GM21576 (cell line): ENCODE data around the gene C22orf42.
"Not testable (repeated sequence)": the region's sequence is repeated elsewhere in the genome, so short reads cannot be mapped to it uniquely, and the experiment has no call there.

Experiments used
- ATAC-seq: cut with Tn5 transposase; IDR thresholded peaks from one replicate; pipeline ENCODE4 v1.9.1; 2021; ENCODE audit warnings: mild to moderate bottlenecking, moderate library complexity; ENCODE audit not compliant: unreplicated experiment

Gene C22orf42

GRCh38 chr22:32191021-32191420 is 31.9 kb upstream of the C22orf42 start:
- not testable (repeated sequence) for ATAC-seq

DNA sequence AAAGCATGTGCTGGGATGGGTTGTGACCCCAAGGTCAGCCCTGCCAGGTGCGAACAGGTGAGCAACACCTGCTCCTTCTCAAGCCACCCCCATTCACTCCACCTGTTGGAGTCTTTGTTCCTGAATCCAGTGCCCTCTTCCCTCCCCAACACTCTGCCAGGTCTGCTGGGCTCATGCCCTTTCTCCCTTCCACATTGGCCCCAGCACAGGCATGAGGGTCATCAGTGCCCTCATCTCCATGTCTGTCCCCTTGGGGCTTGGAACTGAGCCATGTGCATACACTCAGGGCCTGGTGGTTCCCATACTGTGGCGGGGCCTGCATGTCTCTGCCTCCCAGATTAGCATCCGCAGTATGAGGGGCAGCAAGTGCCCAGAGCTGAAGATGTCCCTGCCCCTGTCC is 26.7 kb upstream of the C22orf42 start:
- no peak for ATAC-seq

GRCh38 chr22:32183625-32184024 is 24.5 kb upstream of the C22orf42 start:
- ATAC-seq: no peak

- ATAC-seq: no peak
Measured at GRCh38 chr22:32181043-32181442, 21.9 kb upstream of the C22orf42 start.

DNA sequence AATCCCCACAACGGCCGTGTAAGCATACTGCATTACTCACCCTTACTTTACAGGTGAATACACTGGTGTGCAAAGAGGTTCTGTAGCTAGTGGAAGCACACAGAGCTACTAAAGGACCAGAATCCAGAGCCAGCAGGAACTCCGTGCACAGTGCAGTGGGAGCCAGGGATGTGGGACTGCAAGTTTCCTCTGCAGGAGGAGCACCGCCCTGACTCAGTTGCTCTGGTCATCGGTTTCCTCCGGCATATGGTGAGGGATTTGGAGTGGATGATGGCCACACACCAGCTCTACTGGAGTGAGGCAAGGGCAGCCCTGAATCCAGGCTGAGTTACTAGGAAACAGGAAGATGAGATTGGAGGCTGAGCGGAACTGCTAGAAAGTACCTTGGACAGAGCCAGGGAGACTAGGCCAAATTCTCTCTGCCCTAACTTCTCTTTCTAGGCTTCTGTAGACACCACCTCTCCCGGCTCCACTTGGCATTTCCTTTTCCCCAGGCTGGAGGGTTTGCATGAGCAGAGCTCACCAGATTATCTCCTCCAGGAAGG is 18.2 kb upstream of the C22orf42 start:
- ATAC-seq: no peak

DNA sequence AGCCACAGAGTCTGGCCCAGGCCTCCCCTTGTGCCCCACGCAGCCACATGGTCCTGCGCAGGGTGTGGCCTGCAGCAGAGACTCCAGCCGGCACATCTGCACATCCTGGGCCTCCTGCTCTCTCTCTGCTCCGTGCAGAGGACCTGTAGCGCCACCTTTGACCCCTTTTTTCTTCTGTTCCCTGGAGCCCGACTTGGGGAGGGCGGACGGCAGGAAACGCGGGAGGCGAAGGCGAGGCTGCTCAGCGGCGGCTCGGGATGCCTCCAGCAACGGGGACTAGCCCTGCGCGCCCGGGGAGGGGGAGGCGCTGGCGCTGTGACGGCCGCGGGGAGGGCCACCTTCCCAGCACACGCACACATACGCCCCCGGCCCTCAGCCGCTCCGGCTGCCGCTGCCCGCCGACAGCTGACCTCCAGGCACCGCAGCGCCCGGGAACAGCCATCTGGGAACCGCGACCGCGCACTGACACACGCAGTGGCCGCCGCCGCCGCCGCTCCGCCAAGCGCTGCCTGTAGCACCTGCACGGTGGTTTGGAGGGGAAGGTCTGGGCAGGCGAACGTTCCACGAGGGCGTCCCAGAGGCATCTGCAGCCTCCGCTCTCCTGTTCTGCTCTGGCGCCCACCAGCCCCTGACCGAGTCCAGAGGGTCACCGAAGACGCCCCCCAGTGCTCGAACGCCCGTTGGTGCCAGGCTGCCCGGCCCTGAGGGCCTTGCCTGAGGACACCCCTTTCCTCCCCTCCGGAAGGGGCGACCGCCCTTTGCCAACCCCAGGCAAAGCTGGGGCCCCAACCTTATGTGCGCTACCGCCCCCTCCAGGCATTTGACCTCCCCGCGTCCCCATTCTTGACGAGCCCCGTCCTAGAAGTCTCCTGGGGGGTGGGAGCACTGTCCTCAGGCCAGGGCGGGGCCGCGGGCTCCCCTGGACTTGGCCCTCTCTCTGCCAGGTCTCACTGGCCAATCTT is 16.9 kb upstream of the C22orf42 start:
- no peak for ATAC-seq

GRCh38 chr22:32175115-32175514 is 16.0 kb upstream of the C22orf42 start:
- no peak for ATAC-seq

DNA sequence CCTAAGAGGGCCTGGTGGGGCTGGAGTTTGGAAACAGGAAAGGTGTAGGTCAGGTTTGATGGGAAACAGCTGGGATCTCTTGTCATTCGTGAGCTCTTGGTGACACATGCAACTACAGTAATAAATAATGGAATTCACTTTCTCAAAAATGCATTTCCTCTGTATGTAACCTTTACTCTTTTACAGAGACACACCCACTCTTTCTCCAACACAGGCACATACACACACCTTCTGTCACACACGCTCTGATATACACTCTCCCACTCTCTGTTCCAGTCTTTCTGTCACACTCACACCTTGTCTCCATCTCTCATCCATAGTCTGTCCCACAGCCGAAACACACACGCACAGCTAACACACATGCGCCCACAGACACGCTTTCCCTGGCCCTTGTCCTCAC is 6.6 kb upstream of the C22orf42 start:
- ATAC-seq: no peak

- ATAC-seq: no peak
Measured at GRCh38 chr22:32164075-32164860, 5.2 kb upstream of the C22orf42 start.

- not testable (repeated sequence) for ATAC-seq
Measured at GRCh38 chr22:32160411-32160810, 1.3 kb upstream of the C22orf42 start.

DNA sequence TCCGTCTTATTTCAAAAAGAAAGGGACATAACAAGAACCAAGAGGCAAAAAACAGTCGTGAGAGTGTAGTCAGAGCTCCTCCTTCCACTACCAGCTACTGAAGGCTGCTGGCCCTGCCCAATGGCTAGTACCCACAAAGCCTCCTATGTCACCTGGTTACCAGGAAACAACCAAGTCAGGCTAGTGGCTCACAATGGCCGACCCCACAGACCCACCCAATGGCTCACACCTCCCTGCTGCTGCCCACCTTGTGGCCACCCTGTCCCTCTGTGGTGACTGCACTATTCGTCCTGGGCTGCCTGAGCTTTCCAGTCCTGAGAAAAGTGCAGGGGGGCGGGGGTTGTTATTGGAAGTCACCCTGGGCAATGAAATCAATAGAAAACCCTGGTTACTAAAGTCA is 1.5 kb downstream of the C22orf42 start:
- ATAC-seq: not testable (repeated sequence)

- ATAC-seq: not testable (repeated sequence)
Measured at GRCh38 chr22:32154727-32155126, 4.4 kb downstream of the C22orf42 start.

DNA sequence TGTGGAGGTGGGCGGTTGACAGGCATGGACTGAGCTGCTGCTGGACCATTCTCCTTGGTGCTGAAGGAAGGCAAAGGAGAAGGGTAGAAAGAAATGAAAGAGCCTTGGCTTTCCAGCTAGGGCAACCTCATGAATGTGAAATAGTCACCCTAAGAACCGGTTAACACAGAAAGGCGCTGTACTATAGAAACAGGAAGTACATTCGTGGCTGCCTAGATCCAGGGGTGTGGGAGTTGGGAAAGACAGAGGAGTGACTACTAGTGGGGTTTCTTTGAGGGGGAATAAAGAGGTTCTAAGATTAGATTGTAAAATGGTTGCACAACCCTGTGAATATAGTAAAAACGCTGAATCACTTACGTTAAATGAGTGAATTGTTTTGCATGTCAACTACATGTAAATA is 7.5 kb downstream of the C22orf42 start:
- not testable (repeated sequence) for ATAC-seq

- ATAC-seq: not testable (repeated sequence)
Measured at GRCh38 chr22:32150647-32151046, 8.5 kb downstream of the C22orf42 start.

DNA sequence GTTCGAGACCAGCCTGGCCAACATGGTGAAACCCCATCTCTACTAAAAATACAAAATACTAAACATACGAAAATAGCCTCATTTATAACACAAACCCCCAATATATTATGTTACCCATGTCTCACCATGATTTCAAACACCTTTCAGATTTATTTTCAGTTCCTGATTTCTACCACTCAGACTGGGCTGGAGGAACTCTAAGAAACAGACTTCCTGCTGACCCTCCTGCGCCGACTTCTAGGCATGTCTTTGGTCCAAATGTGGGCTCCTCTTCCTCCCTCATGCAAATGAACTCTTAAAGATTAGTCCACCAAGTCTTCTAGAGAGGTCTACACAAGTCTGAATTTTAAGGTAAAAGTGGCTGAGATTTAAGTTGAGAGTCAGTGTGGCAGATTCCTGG is 10.7 kb downstream of the C22orf42 start:
- ATAC-seq: not testable (repeated sequence)

DNA sequence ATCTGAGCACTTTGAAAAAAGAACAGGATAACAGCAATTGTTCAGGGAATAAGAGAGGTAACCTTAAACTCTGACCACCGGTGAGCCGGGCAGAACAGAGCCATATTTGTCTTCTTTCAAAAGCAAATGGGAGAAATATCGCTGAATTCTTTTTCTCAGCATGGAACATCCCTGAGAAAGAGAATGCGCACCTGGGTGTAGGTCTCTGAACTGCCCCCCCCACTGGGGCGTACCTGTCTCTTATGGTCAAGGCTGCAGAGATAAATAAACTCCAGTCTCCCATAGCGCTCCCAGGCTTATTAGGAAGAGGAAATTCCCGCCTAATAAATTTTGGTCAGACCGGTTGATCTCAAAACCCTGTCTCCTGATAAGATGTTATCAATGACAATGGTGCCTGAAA is 12.0 kb downstream of the C22orf42 start:
- ATAC-seq: not testable (repeated sequence)

- no peak for ATAC-seq
Measured at GRCh38 chr22:32144496-32145274, 14.4 kb downstream of the C22orf42 start.

GRCh38 chr22:32142600-32142999 is 16.5 kb downstream of the C22orf42 start:
- no peak for ATAC-seq

DNA sequence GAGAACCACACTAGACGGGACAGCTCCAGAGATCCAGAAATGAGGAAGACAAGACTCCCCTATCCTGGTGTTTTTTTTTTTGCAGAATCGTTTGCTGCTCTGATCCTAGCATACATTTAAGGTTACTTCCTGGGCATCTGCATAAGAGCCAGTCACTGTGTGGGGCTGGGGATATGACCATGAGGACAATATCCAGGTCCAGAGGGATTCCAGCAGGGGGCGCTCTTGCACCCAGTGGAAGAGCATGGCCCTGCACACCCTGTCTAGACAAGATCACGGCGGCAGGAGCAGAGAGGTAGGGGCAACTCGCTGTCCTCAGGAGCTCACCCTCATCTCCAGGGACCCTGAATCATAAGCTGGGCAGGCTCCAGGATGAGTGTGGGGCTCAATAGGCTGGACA is 18.4 kb downstream of the C22orf42 start:
- ATAC-seq: not testable (repeated sequence)

GRCh38 chr22:32138576-32138975 is 20.5 kb downstream of the C22orf42 start:
- ATAC-seq: not testable (repeated sequence)
